ENCODE data around the gene BEGAIN.

BEGAIN gene

GRCh38 chr14:100591453-100592371 lies 4.5 kb upstream of the BEGAIN start:
- no peaks in the 10 kb centered on the region for H3K79me2 ChIP-seq (ENCODE audit: control insufficient read depth, low read length)
- no peaks in the 10 kb centered on the region for H3K4me1 ChIP-seq (ENCODE audit: control insufficient read depth, low read length)
- H3K4me2 ChIP-seq (ENCODE audit: low read length) = no peak overlapping the region
- H3F3A ChIP-seq (ENCODE audit: control insufficient read depth, insufficient read depth) = no peaks in the 10 kb centered on the region
- H3K9me2 ChIP-seq (replicated peaks; ENCODE audit: control insufficient read depth, low read length) = no peaks in the 10 kb centered on the region
- no peaks in the 10 kb centered on the region for H3K36me3 ChIP-seq (ENCODE audit: control insufficient read depth, low read length)
- no peaks in the 10 kb centered on the region for H3K9me3 ChIP-seq (ENCODE audit: control insufficient read depth, insufficient read depth, low read length)
- H3K27me3 ChIP-seq (ENCODE audit: control insufficient read depth, low read length) = peaks cover 7% of the 10 kb centered on the region
- no peak overlapping the region for H3K4me3 ChIP-seq (ENCODE audit: low read length)
- H4K20me1 ChIP-seq (ENCODE audit: control insufficient read depth, insufficient read depth, low read depth, low read length) = no peaks in the 10 kb centered on the region; the same call in 1 of the 2 replicates
- no peak for TF ChIP-seq EZH2phosphoT487 (IDR thresholded peaks at IDR 0.05; ENCODE audit: borderline replicate concordance, low read length)
- TF ChIP-seq, protein P1, sequence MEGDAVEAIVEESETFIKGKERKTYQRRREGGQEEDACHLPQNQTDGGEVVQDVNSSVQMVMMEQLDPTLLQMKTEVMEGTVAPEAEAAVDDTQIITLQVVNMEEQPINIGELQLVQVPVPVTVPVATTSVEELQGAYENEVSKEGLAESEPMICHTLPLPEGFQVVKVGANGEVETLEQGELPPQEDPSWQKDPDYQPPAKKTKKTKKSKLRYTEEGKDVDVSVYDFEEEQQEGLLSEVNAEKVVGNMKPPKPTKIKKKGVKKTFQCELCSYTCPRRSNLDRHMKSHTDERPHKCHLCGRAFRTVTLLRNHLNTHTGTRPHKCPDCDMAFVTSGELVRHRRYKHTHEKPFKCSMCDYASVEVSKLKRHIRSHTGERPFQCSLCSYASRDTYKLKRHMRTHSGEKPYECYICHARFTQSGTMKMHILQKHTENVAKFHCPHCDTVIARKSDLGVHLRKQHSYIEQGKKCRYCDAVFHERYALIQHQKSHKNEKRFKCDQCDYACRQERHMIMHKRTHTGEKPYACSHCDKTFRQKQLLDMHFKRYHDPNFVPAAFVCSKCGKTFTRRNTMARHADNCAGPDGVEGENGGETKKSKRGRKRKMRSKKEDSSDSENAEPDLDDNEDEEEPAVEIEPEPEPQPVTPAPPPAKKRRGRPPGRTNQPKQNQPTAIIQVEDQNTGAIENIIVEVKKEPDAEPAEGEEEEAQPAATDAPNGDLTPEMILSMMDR (IDR thresholded peaks at IDR 0.05; ENCODE audit: low read depth, low read length, poor library complexity, severe bottlenecking) = no peak
- H3K27ac ChIP-seq (ENCODE audit: low read depth, low read length) = no peak overlapping the region

GRCh38 chr14:100590726-100591452 lies 3.7 kb upstream of the BEGAIN start:
- Histone ChIP-seq H3K27me3 (ENCODE audit: control insufficient read depth, low read length) (peaks cover 7% of the 10 kb centered on the region), H3F3A (ENCODE audit: control insufficient read depth, insufficient read depth) (no peaks in the 10 kb centered on the region), H3K36me3 (ENCODE audit: control insufficient read depth, low read length) (no peaks in the 10 kb centered on the region), H3K4me3 (ENCODE audit: low read length) (no peak overlapping the region), H3K4me2 (ENCODE audit: low read length) (no peak overlapping the region), H3K79me2 (ENCODE audit: control insufficient read depth, low read length) (no peaks in the 10 kb centered on the region), H3K9me3 (ENCODE audit: control insufficient read depth, insufficient read depth, low read length) (no peaks in the 10 kb centered on the region), H3K4me1 (ENCODE audit: control insufficient read depth, low read length) (no peaks in the 10 kb centered on the region), H3K27ac (ENCODE audit: low read depth, low read length) (no peak overlapping the region), H3K9me2 (replicated peaks; ENCODE audit: control insufficient read depth, low read length) (no peaks in the 10 kb centered on the region), H4K20me1 (ENCODE audit: control insufficient read depth, insufficient read depth, low read depth, low read length) (no peaks in the 10 kb centered on the region; the same call in 1 of the 2 replicates)
- TF ChIP-seq, protein P1 (IDR thresholded peaks at IDR 0.05; ENCODE audit: low read depth, low read length, poor library complexity, severe bottlenecking) = no peak
- TF ChIP-seq EZH2phosphoT487 (IDR thresholded peaks at IDR 0.05; ENCODE audit: borderline replicate concordance, low read length) = no peak

GRCh38 chr14:100589760-100590469 lies 2.7 kb upstream of the BEGAIN start:
- no peaks in the 10 kb centered on the region for H3K9me2 ChIP-seq (replicated peaks; ENCODE audit: control insufficient read depth, low read length)
- H3K9me3 ChIP-seq (ENCODE audit: control insufficient read depth, insufficient read depth, low read length) = no peaks in the 10 kb centered on the region
- H3K27ac ChIP-seq (ENCODE audit: low read depth, low read length) = no peak overlapping the region
- H3K4me3 ChIP-seq (ENCODE audit: low read length) = no peak overlapping the region
- no peaks in the 10 kb centered on the region; the same call in 1 of the 2 replicates for H4K20me1 ChIP-seq (ENCODE audit: control insufficient read depth, insufficient read depth, low read depth, low read length)
- no peaks in the 10 kb centered on the region for H3K36me3 ChIP-seq (ENCODE audit: control insufficient read depth, low read length)
- no peaks in the 10 kb centered on the region for H3K4me1 ChIP-seq (ENCODE audit: control insufficient read depth, low read length)
- TF ChIP-seq, protein P1 (IDR thresholded peaks at IDR 0.05; ENCODE audit: low read depth, low read length, poor library complexity, severe bottlenecking) = no peak
- no peak for TF ChIP-seq EZH2phosphoT487 (IDR thresholded peaks at IDR 0.05; ENCODE audit: borderline replicate concordance, low read length)
- no peaks in the 10 kb centered on the region for H3K79me2 ChIP-seq (ENCODE audit: control insufficient read depth, low read length)
- no peak overlapping the region for H3K4me2 ChIP-seq (ENCODE audit: low read length)
- H3K27me3 ChIP-seq (ENCODE audit: control insufficient read depth, low read length) = peaks cover 7% of the 10 kb centered on the region
- no peaks in the 10 kb centered on the region for H3F3A ChIP-seq (ENCODE audit: control insufficient read depth, insufficient read depth)

All from DOHH2 (cell line).